GM12873 (cell line): ENCODE results near the gene DSC2.

Experiments used
- TF ChIP-seq, protein P1 (sequence below): IDR thresholded peaks from 2 replicates; pipeline ENCODE4 v1.5.1; 2012; ENCODE audit warnings: low read depth, mild to moderate bottlenecking, moderate library complexity, low read length, control low read depth; ENCODE audit not compliant: insufficient read depth; ENCODE audit errors: missing control alignments

The DSC2 gene

GRCh38 chr18:31057051-31057450 is 45.2 kb downstream of the DSC2 start:
- TF ChIP-seq, protein P1, sequence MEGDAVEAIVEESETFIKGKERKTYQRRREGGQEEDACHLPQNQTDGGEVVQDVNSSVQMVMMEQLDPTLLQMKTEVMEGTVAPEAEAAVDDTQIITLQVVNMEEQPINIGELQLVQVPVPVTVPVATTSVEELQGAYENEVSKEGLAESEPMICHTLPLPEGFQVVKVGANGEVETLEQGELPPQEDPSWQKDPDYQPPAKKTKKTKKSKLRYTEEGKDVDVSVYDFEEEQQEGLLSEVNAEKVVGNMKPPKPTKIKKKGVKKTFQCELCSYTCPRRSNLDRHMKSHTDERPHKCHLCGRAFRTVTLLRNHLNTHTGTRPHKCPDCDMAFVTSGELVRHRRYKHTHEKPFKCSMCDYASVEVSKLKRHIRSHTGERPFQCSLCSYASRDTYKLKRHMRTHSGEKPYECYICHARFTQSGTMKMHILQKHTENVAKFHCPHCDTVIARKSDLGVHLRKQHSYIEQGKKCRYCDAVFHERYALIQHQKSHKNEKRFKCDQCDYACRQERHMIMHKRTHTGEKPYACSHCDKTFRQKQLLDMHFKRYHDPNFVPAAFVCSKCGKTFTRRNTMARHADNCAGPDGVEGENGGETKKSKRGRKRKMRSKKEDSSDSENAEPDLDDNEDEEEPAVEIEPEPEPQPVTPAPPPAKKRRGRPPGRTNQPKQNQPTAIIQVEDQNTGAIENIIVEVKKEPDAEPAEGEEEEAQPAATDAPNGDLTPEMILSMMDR: no peak

GRCh38 chr18:31056296-31056695 is 45.9 kb downstream of the DSC2 start:
- TF ChIP-seq, protein P1: no peak

- TF ChIP-seq, protein P1: no peak
These were observed 51.6 kb downstream of the DSC2 start for GRCh38 chr18:31050635-31051034.

- TF ChIP-seq, protein P1: no peak
These were observed 53.0 kb downstream of the DSC2 start for GRCh38 chr18:31049189-31049588.

DNA sequence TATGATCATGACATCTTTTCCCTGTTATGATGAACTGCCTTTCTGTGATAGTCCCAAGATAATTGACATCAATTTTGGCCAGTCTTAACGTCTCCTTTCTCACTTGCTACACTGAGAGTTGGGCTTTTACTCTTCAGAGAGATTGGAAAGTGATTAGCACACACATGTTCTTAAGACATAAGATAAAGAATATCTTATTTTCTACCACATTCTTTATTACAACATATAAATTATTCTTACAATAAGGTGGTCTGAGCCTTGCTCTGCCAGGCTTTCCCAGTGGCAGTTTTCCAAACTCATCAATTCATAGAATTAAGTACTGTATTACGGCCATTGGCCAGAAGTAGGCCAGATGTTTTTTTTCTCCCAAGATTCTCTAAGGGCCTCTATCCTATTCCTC is 54.0 kb downstream of the DSC2 start:
- TF ChIP-seq, protein P1: no peak

GRCh38 chr18:31046916-31047315 is 55.3 kb downstream of the DSC2 start:
- TF ChIP-seq, protein P1: no peak

DNA sequence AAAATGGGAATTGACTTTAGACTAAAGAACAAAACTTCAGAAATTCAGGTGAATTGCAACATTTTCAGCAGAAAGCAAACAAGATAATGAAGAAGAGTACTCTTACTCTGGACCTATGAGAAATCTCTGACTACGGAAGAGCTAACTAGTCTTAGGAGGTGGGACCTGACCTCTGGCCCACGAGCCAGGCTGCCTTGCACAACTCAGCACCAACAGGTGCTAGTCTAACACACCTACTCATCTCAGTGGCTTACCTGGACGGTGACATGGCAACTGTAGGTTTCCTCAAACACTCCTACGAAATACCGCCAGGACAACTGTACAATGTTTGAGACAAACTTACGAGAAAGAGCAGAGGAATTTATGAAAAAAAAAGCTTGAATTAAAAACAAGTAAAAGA is 56.6 kb downstream of the DSC2 start:
- TF ChIP-seq, protein P1: no peak
